K562 (cell line): ENCODE results near the gene CENPO.

Source experiments
- BRCA1 ChIP-seq, 2 experiments: fragments of 450-650 bp in 1 of 2; sonication (generic) in 1 of 2; formaldehyde crosslinking in 1 of 2; IDR thresholded peaks; 2 replicates each; pipeline versions ENCODE4 v1.5.0 to v1.6.1; 2017 to 2020; ENCODE audit warnings: mild to moderate bottlenecking in 1 of 2, missing genetic modification reagents in 1 of 2
- BRF1 ChIP-seq: IDR thresholded peaks from 3 replicates; pipeline ENCODE4 v1.6.1; 2011; ENCODE audit warnings: borderline replicate concordance, mild to moderate bottlenecking; ENCODE audit not compliant: insufficient read length; ENCODE audit errors: extremely low read depth
- CBX1 ChIP-seq: sonication (generic); IDR thresholded peaks from 2 replicates; pipeline ENCODE4 v1.6.1; 2016; ENCODE audit warnings: antibody characterized with exemption, low read depth, mild to moderate bottlenecking
- HCFC1 ChIP-seq: IDR thresholded peaks from 2 replicates; pipeline ENCODE4 v1.6.1; 2012; ENCODE audit warnings: low read depth, low read length, improper control_type of control experiment
- NCOA1 ChIP-seq: fragments of 450-650 bp; IDR thresholded peaks from 2 replicates; pipeline ENCODE4 v1.6.1; 2016; ENCODE audit warnings: low read depth
- POLR2A ChIP-seq: fragments of 450-650 bp; conservative IDR thresholded peaks from 2 replicates; pipeline ENCODE4 v1.6.1; 2016
- SIN3A ChIP-seq, 2 experiments: fragments of 150-350 bp in 1 of 2; IDR thresholded peaks; 2 replicates each; pipeline ENCODE4 v1.6.1; 2011 to 2016; ENCODE audit warnings: borderline replicate concordance in 2 of 2, low read depth in 2 of 2, low read length in 2 of 2, mild to moderate bottlenecking in 2 of 2, moderate library complexity in 2 of 2; ENCODE audit not compliant: control insufficient read depth in 1 of 2
- TEAD4 ChIP-seq, 2 experiments: sonication (generic) in 1 of 2; formaldehyde crosslinking in 1 of 2; IDR thresholded peaks; 2 replicates each; pipeline versions ENCODE4 v1.6.1 to v1.8.0; 2012 to 2022; ENCODE audit warnings: borderline replicate concordance in 1 of 2, inconsistent platforms in 1 of 2, low read length in 1 of 2, mild to moderate bottlenecking in 1 of 2, missing genetic modification reagents in 1 of 2
- ZC3H4 ChIP-seq: sonication (generic); formaldehyde crosslinking; IDR thresholded peaks from 2 replicates; pipeline ENCODE4 v1.9.0; 2021; ENCODE audit warnings: missing genetic modification reagents, borderline replicate concordance
- ZNF24 ChIP-seq: fragments of 450-650 bp; IDR thresholded peaks from 2 replicates; pipeline ENCODE4 v1.6.1; 2016
- TF ChIP-seq, protein P1 (sequence below): fragments of 250-450 bp; sonication (Bioruptor Pico); IDR thresholded peaks from 2 replicates; pipeline ENCODE4 v1.4.0; 2020; ENCODE audit warnings: mild to moderate bottlenecking
- TF ChIP-seq, protein P2 (sequence below), 3 experiments: IDR thresholded peaks in 2 of 3; conservative IDR thresholded peaks in 1 of 3; 2 replicates each; pipeline ENCODE4 v1.5.1; 2011 to 2012; ENCODE audit warnings: low read length in 3 of 3, mild to moderate bottlenecking in 3 of 3, control low read depth in 2 of 3, improper control_type of control experiment in 1 of 3, inconsistent platforms in 1 of 3, low read depth in 1 of 3, mixed read lengths in 1 of 3, moderate library complexity in 1 of 3; ENCODE audit not compliant: insufficient read depth in 2 of 3
- TF ChIP-seq, protein P3 (sequence below): fragments of 250-450 bp; sonication (Bioruptor Pico); IDR thresholded peaks from 2 replicates; pipeline ENCODE4 v1.8.0; 2021; ENCODE audit warnings: moderate library complexity, mild to moderate bottlenecking, inconsistent platforms

DNA sequence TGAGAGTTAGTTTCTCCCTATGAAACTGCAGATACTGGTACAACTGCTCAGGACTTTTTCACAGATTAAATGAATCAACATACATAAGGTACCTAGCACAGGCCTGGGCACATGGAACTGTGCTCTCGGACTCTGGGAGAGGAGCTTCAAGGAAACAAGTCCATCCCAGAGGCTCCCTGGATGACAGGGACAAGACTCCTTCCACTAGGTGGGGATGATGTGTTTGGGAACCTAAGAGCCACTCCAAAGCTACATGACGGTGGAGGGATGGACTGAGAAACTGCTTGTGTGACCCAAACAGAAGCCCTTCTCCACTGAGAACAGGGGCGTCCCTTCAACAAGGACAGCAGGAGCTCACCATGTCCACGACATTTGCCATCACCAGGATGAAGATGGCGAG lies 37.1 kb downstream of the CENPO start:
- TF ChIP-seq, protein P1, sequence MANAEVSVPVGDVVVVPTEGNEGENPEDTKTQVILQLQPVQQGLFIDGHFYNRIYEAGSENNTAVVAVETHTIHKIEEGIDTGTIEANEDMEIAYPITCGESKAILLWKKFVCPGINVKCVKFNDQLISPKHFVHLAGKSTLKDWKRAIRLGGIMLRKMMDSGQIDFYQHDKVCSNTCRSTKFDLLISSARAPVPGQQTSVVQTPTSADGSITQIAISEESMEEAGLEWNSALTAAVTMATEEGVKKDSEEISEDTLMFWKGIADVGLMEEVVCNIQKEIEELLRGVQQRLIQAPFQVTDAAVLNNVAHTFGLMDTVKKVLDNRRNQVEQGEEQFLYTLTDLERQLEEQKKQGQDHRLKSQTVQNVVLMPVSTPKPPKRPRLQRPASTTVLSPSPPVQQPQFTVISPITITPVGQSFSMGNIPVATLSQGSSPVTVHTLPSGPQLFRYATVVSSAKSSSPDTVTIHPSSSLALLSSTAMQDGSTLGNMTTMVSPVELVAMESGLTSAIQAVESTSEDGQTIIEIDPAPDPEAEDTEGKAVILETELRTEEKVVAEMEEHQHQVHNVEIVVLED, result no peak
- no peak for TF ChIP-seq TEAD4 (IDR thresholded peaks at IDR 0.05; ENCODE audit: low read length)
- TF ChIP-seq TEAD4 (CRISPR knock-in tag; IDR thresholded peaks at IDR 0.05; ENCODE audit: borderline replicate concordance), result no peak
- TF ChIP-seq, protein P2, sequence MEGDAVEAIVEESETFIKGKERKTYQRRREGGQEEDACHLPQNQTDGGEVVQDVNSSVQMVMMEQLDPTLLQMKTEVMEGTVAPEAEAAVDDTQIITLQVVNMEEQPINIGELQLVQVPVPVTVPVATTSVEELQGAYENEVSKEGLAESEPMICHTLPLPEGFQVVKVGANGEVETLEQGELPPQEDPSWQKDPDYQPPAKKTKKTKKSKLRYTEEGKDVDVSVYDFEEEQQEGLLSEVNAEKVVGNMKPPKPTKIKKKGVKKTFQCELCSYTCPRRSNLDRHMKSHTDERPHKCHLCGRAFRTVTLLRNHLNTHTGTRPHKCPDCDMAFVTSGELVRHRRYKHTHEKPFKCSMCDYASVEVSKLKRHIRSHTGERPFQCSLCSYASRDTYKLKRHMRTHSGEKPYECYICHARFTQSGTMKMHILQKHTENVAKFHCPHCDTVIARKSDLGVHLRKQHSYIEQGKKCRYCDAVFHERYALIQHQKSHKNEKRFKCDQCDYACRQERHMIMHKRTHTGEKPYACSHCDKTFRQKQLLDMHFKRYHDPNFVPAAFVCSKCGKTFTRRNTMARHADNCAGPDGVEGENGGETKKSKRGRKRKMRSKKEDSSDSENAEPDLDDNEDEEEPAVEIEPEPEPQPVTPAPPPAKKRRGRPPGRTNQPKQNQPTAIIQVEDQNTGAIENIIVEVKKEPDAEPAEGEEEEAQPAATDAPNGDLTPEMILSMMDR (IDR thresholded peaks at IDR 0.05 in 2 of 3, conservative IDR thresholded peaks at IDR 0.05 in 1 of 3; ENCODE audit: insufficient read depth in 2 of 3, low read depth in 1 of 3, low read length in 3 of 3), result peak in 1 of 3 experiments; percentile 26; a peak in 2 of 6 replicates
- no peak for TF ChIP-seq SIN3A (IDR thresholded peaks at IDR 0.05; ENCODE audit: borderline replicate concordance in 2 of 2, control insufficient read depth in 1 of 2, low read depth in 2 of 2, low read length in 2 of 2)
- TF ChIP-seq BRF1, result no peak
- TF ChIP-seq ZC3H4 (CRISPR knock-in tag), result no peak
- no peak for TF ChIP-seq BRCA1 (IDR thresholded peaks at IDR 0.05)
- no peak for TF ChIP-seq BRCA1 (CRISPR knock-in tag; IDR thresholded peaks at IDR 0.05)
- TF ChIP-seq, protein P3, sequence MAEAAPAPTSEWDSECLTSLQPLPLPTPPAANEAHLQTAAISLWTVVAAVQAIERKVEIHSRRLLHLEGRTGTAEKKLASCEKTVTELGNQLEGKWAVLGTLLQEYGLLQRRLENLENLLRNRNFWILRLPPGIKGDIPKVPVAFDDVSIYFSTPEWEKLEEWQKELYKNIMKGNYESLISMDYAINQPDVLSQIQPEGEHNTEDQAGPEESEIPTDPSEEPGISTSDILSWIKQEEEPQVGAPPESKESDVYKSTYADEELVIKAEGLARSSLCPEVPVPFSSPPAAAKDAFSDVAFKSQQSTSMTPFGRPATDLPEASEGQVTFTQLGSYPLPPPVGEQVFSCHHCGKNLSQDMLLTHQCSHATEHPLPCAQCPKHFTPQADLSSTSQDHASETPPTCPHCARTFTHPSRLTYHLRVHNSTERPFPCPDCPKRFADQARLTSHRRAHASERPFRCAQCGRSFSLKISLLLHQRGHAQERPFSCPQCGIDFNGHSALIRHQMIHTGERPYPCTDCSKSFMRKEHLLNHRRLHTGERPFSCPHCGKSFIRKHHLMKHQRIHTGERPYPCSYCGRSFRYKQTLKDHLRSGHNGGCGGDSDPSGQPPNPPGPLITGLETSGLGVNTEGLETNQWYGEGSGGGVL, result no peak
- TF ChIP-seq NCOA1, result no peak
- TF ChIP-seq CBX1, result no peak
- TF ChIP-seq POLR2A, result no peak
- no peak for TF ChIP-seq ZNF24
- no peak for TF ChIP-seq HCFC1
